Liver (tissue), 9 donors: ENCODE measurements around the gene GNE. TPM values are rescaled to one million over a fixed set of nuclear protein-coding genes. Genes with fewer than 3 reads are reported as not detected.

Experiments used
- DNase-seq: peaks from one replicate; pipeline ENCODE4 v3.0.0-alpha.2; 2017; ENCODE audit warnings: low spot score
- H3K27ac ChIP-seq, 2 donors: one replicate each; pipeline ENCODE4 v1.7.0; 2013; ENCODE audit warnings: inconsistent platforms in 2 of 2, low read length in 2 of 2, control low read depth in 1 of 2, low read depth in 1 of 2, mild to moderate bottlenecking in 1 of 2
- H3K27me3 ChIP-seq, 4 donors: one replicate each; pipeline versions ENCODE4 v1.6.1 to v1.7.0; 2013; ENCODE audit warnings: low read length in 3 of 4, inconsistent platforms in 1 of 4, mild to moderate bottlenecking in 1 of 4, moderate library complexity in 1 of 4; ENCODE audit not compliant: control insufficient read depth in 4 of 4, insufficient read depth in 4 of 4
- H3K36me3 ChIP-seq, 4 donors: one replicate each; pipeline versions ENCODE4 v1.6.1 to v1.7.0; 2013; ENCODE audit warnings: low read length in 3 of 4, mild to moderate bottlenecking in 3 of 4, low read depth in 1 of 4, moderate library complexity in 1 of 4; ENCODE audit not compliant: control insufficient read depth in 4 of 4, insufficient read depth in 3 of 4
- H3K4me1 ChIP-seq, 4 donors: one replicate each; pipeline versions ENCODE4 v1.6.1 to v1.7.0; 2013; ENCODE audit warnings: low read length in 3 of 4, mild to moderate bottlenecking in 3 of 4, moderate library complexity in 1 of 4; ENCODE audit not compliant: control insufficient read depth in 4 of 4, insufficient read depth in 4 of 4
- H3K4me3 ChIP-seq, 3 donors: one replicate each; pipeline versions ENCODE4 v1.6.1 to v1.7.0; 2013; ENCODE audit warnings: low read length in 3 of 3, control low read depth in 1 of 3, low read depth in 1 of 3, mild to moderate bottlenecking in 1 of 3
- H3K9ac ChIP-seq, 2 donors: one replicate each; pipeline ENCODE4 v1.7.0; 2013; ENCODE audit warnings: low read length in 2 of 2, mild to moderate bottlenecking in 2 of 2, moderate library complexity in 2 of 2, control low read depth in 1 of 2, low read depth in 1 of 2
- H3K9me3 ChIP-seq, 4 donors: one replicate each; pipeline versions ENCODE4 v1.6.1 to v1.7.0; 2013; ENCODE audit warnings: low read length in 3 of 4; ENCODE audit not compliant: control insufficient read depth in 4 of 4
- ATF3 ChIP-seq: IDR thresholded peaks from 2 replicates; pipeline ENCODE4 v1.6.1; 2016; ENCODE audit warnings: antibody characterized with exemption
- CTCF ChIP-seq: fragments of 150-350 bp; IDR thresholded peaks from 2 replicates; pipeline ENCODE4 v1.5.1; 2017; ENCODE audit warnings: improper control_type of control experiment, low read depth, low read length; ENCODE audit not compliant: missing input control
- FOXA2 ChIP-seq: IDR thresholded peaks from 2 replicates; pipeline ENCODE4 v1.6.1; 2016; ENCODE audit warnings: antibody characterized with exemption
- HNF4A ChIP-seq, 2 donors: conservative IDR thresholded peaks; 2 replicates each; pipeline ENCODE4 v1.6.1; 2016; ENCODE audit warnings: antibody characterized with exemption in 2 of 2, mild to moderate bottlenecking in 2 of 2
- HNF4G ChIP-seq: IDR thresholded peaks from 2 replicates; pipeline ENCODE4 v1.6.1; 2016; ENCODE audit warnings: antibody characterized with exemption
- NR2F2 ChIP-seq: IDR thresholded peaks from 2 replicates; pipeline ENCODE4 v1.6.1; 2016; ENCODE audit warnings: antibody characterized with exemption
- RAD21 ChIP-seq, 2 donors: IDR thresholded peaks; 2 replicates each; pipeline ENCODE4 v1.6.1; 2016; ENCODE audit warnings: antibody characterized with exemption in 2 of 2, mild to moderate bottlenecking in 2 of 2
- REST ChIP-seq: IDR thresholded peaks from 2 replicates; pipeline ENCODE4 v1.6.1; 2016; ENCODE audit warnings: antibody characterized with exemption, mild to moderate bottlenecking
- RXRA ChIP-seq, 2 donors: IDR thresholded peaks; 2 replicates each; pipeline ENCODE4 v1.6.1; 2017 to 2018; ENCODE audit warnings: antibody characterized with exemption in 2 of 2, mild to moderate bottlenecking in 1 of 2
- SP1 ChIP-seq: IDR thresholded peaks from 2 replicates; pipeline ENCODE4 v1.6.1; 2018; ENCODE audit warnings: antibody characterized with exemption, mild to moderate bottlenecking
- TAF1 ChIP-seq: conservative IDR thresholded peaks from 2 replicates; pipeline ENCODE4 v1.6.1; 2016; ENCODE audit warnings: antibody characterized with exemption, mild to moderate bottlenecking
- YY1 ChIP-seq: IDR thresholded peaks from 2 replicates; pipeline ENCODE4 v1.6.1; 2016; ENCODE audit warnings: antibody characterized with exemption, mild to moderate bottlenecking
- ZBTB33 ChIP-seq: IDR thresholded peaks from 2 replicates; pipeline ENCODE4 v1.6.1; 2016; ENCODE audit warnings: antibody characterized with exemption
- WGBS: extraction: QIAGEN DNeasy Blood & Tissue Kit; methylation state at CpG from one replicate; pipeline ENCODE4 v1.1.7; 2013; 5-methylcytosine and 5-hydroxymethylcytosine counted together
- polyA plus RNA-seq, 2 donors: library from polyadenylated mRNA; stranded (reverse) in 1 of 2; unstranded in 1 of 2; fragments of 200-250 nt in 1 of 2; fragments of >200 nt in 1 of 2; fragmentation: Nextera tagmentation in 1 of 2; extraction: Ambion mirVana in 1 of 2; gene quantifications; one replicate each; pipeline versions ENCODE4 v1.2.1 to v1.2.3, GENCODE V29; 2013 to 2015
- total RNA-seq, 2 donors: library from RNA; depleted of rRNA; stranded (reverse); fragments of >200 nt; gene quantifications; one replicate each; pipeline ENCODE4 v1.2.3, GENCODE V29; 2014
- donor health status: healthy.
- donor health status: healthy.
- donor health status: healthy.
- donor health status: healthy.
- donor health status: healthy.

The GNE gene
- total and polyA plus RNA-seq, 4 donors, result 21.8 to 177 (median 38.1) TPM

GRCh38 chr9:36263683-36264082, 5.4 kb upstream of the GNE start:
- peaks cover 2 to 7% (median 4%) of the 10 kb centered on the region in 4 donors for H3K4me1 ChIP-seq
- 93% methylated on average over 2 of the region's 2 CpGs for WGBS
- no peak for DNase-seq
- no peak overlapping the region for H3K9ac ChIP-seq
- TF ChIP-seq TAF1 (no peak), CTCF (no peak), RXRA (IDR thresholded peaks at IDR 0.05) (no peak), NR2F2 (no peak)
- H3K27me3 ChIP-seq, result no peaks in the 10 kb centered on the region
- H3K4me3 ChIP-seq, result no peak overlapping the region
- H3K36me3 ChIP-seq, result no peaks in the 10 kb centered on the region
- no peaks in the 10 kb centered on the region for H3K9me3 ChIP-seq
- H3K27ac ChIP-seq, result no peak overlapping the region

- Histone ChIP-seq H3K9ac (peak overlapping the region; percentile 63 to 93), H3K36me3 (no peaks in the 10 kb centered on the region), H3K27ac (peak overlapping the region; percentile 96 to 99), H3K27me3 (no peaks in the 10 kb centered on the region), H3K4me1 (peaks cover 4 to 22% (median 14%) of the 10 kb centered on the region in 4 donors), H3K9me3 (no peaks in the 10 kb centered on the region), H3K4me3 (peak overlapping the region; percentile 78 to 96 (median 94))
- no peak for TF ChIP-seq ATF3
- no peak for TF ChIP-seq TAF1
- no peak for TF ChIP-seq HNF4G
- TF ChIP-seq CTCF, result no peak
- no peak for TF ChIP-seq SP1
- no peak for TF ChIP-seq REST
- TF ChIP-seq HNF4A (conservative IDR thresholded peaks at IDR 0.05), result no peak
- TF ChIP-seq RAD21 (IDR thresholded peaks at IDR 0.05), result no peak
- no peak for TF ChIP-seq YY1
- no peak for TF ChIP-seq ZBTB33
- no peak for TF ChIP-seq FOXA2
- no peak for DNase-seq
- 32% methylated on average over 7 of the region's 7 CpGs for WGBS
Measured at GRCh38 chr9:36258996-36259533, 817 bp upstream of the GNE start.
